ENCODE results near the gene C16orf92.
"Not testable (repeated sequence)": the region's sequence is repeated elsewhere in the genome, so short reads cannot be mapped to it uniquely, and the experiment has no call there.

- not testable (repeated sequence) for TF ChIP-seq CTCF (IDR thresholded peaks at IDR 0.05; ENCODE audit: poor library complexity, severe bottlenecking); EZH2 (IDR thresholded peaks at IDR 0.05; ENCODE audit: borderline replicate concordance, insufficient read depth, low read length, poor library complexity, severe bottlenecking); RAD21 (conservative IDR thresholded peaks at IDR 0.05); EP300 (conservative IDR thresholded peaks at IDR 0.05; ENCODE audit: poor library complexity, severe bottlenecking); REST (IDR thresholded peaks at IDR 0.05; ENCODE audit: borderline replicate concordance); POLR2AphosphoS5 (IDR thresholded peaks at IDR 0.05)
Measured at GRCh38 chr16:30017937-30018336, 5.1 kb upstream of the C16orf92 start.
